H1 (cell line): ENCODE measurements around the gene SCAMP5. TPM values are rescaled to one million over a fixed set of nuclear protein-coding genes. Genes with fewer than 3 reads are reported as not detected.

ENCODE experiments used
- ATF3 ChIP-seq: IDR thresholded peaks from 2 replicates; pipeline ENCODE4 v1.6.1; 2011; ENCODE audit warnings: low read depth, mild to moderate bottlenecking, low read length; ENCODE audit not compliant: insufficient read depth
- RFX5 ChIP-seq: IDR thresholded peaks from 2 replicates; pipeline ENCODE4 v1.6.1; 2011; ENCODE audit warnings: low read depth, low read length, improper control_type of control experiment, borderline replicate concordance
- SIN3A ChIP-seq, 2 experiments: IDR thresholded peaks in 1 of 2; conservative IDR thresholded peaks in 1 of 2; 2 replicates each; pipeline ENCODE4 v1.6.1; 2011 to 2012; ENCODE audit warnings: low read length in 2 of 2, improper control_type of control experiment in 1 of 2, low read depth in 1 of 2, mild to moderate bottlenecking in 1 of 2
- polyA plus RNA-seq, 7 experiments: library from polyadenylated mRNA; depleted of rRNA in 3 of 7; stranded (reverse) in 5 of 7; unstranded in 2 of 7; fragments of >200 nt in 5 of 7; fragments of 200-250 nt in 2 of 7; gene quantifications; 1 replicate in 5 of 7; 2 replicates in 1 of 7; 4 replicates in 1 of 7; pipeline versions ENCODE4 v1.2.1 to v1.2.3, GENCODE V29; 2011 to 2013; ENCODE audit warnings: missing spikeins in 2 of 7, mixed read lengths in 2 of 7
- total RNA-seq: library from RNA; stranded (reverse); fragmentation: NEBNext Ultra II Directional; extraction: Animal tissue kit (Norgen Biotek cat#: 25700); gene quantifications from 2 replicates; pipeline ENCODE4 v1.2.1, GENCODE V29; 2021

Gene SCAMP5
- total and polyA plus RNA-seq, 2 of the 8 experiments (the other 6 are each of a cell fraction or from before 2014, with no cell fraction given), result 55.4 to 94.7 TPM

- TF ChIP-seq SIN3A (conservative IDR thresholded peaks at IDR 0.05 in 1 of 2, IDR thresholded peaks at IDR 0.05 in 1 of 2; ENCODE audit: low read depth in 1 of 2, low read length in 2 of 2), result no peak
- TF ChIP-seq ATF3, result no peak
- TF ChIP-seq RFX5, result no peak
- TF ChIP-seq, all 59 proteins: peak for 0
These were observed 32.2 kb downstream of the SCAMP5 start (continued) for GRCh38 chr15:75027551-75027950.
